ENCODE results near the gene B9D1.

B9D1 gene

DNA sequence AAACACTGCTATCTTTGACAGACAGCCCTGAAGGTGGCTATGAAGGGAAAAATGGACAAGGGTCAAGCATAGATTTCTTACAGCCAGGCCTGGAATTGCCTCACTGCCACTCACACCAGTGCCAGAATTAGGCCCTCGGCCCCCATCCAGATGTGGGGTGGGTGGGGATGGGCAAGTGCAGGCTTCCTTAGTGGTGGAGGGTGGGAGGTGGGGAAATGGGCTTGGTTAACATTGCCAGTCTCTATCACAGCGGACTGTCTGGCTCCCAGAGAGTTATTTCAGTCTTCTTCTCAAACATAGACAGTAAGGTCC lies 24.9 kb downstream of the B9D1 start:
- no peak for TF ChIP-seq GATA3 (IDR thresholded peaks at IDR 0.05; ENCODE audit: low read depth, low read length)
- TF ChIP-seq GATA2 (IDR thresholded peaks at IDR 0.05; ENCODE audit: low read depth, low read length) = no peak

DNA sequence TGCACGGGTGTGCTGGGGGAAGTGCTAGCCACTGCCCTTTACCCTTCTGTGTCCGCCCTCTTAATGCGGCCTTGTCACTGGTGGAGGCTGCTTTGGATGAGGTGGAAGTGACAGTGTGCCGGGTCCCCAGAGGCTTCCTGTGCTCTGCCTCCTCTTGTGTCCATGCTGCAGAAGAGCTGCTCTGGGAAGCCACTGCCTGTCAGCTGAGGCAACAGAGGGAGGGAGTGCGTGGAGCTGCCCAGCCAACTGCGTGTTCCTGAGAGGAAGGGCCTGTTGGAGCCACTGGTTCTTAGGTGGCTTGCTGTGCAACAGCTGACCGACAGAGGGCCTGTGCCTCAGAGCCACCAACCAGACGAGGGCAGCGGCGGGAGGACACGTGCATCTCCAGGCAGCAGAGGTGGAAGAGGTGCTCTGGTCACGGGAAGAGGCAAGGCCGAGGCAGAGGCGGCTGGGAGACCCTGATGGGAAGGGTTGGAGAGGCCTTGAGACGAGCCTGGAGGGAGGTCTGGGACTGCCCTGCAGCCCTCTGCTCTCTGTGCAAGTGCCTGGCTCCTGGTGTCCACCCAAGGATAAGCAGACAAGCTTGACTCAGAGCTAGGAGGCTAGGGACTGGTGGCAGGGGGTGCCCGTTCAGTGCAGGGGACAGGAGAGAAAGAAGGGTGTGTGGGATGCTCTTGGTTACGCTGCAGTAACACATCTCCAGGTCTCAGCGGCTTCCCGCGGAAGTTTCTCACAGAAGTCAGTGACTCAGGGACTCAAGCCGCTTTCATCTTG lies 25.4 kb downstream of the B9D1 start:
- no peak for TF ChIP-seq GATA3 (IDR thresholded peaks at IDR 0.05; ENCODE audit: low read depth, low read length)
- no peak for TF ChIP-seq GATA2 (IDR thresholded peaks at IDR 0.05; ENCODE audit: low read depth, low read length)

DNA sequence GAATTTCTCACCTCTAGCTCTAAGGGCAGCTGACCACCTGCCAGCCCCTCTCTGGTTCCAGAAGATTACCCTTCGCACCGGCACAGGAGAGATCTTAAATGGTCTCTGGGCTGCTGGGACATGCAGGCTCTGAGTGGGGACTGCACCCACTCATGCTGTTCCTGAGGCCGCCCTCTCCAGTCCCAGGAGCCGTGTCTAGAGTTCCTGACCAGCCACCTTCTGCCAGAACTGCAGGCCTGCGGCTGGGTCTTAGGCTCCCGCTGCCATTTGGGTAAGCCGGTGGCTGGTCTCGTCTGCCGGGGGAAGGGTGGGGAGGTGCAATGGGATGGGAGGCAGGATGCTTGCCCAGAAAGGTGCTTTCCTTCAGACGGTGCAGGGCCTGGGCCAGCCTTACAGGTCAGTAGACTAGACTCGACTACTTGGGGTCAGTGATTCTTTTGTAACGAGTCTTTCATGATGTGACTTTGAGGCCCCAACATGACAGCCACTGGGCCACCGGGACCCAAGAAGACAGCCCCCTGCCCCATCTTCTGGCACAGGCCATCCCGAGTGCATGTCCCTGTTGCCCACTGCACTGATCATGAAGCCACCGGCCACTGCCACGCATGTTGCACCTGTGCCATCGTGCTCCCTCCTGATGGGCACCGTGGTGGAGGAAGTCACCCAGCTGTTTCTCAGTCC lies 26.4 kb downstream of the B9D1 start:
- no peak for TF ChIP-seq GATA3 (IDR thresholded peaks at IDR 0.05; ENCODE audit: low read depth, low read length)

DNA sequence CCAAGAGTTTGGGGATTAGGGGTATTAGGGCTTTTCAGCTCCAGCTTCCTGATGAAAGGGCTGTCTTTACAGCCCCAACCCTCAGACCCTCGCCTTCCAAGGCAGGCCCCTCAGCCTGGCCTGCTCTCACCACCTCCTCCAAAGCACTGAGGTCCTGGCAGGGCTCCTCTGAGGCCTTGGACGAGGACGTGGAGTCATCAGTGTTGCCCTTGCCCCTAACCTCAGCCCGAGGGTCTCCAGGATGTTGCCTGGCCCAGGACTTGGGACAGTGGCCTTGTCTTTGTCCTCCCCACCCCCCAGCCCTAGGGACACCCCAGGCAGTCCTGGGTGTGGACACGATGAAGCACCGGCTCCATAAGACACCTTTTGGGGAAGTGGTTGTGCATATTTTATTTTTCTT lies 28.2 kb downstream of the B9D1 start:
- TF ChIP-seq GATA3 (IDR thresholded peaks at IDR 0.05; ENCODE audit: low read depth, low read length) (no peak), GATA2 (IDR thresholded peaks at IDR 0.05; ENCODE audit: low read depth, low read length) (no peak)

DNA sequence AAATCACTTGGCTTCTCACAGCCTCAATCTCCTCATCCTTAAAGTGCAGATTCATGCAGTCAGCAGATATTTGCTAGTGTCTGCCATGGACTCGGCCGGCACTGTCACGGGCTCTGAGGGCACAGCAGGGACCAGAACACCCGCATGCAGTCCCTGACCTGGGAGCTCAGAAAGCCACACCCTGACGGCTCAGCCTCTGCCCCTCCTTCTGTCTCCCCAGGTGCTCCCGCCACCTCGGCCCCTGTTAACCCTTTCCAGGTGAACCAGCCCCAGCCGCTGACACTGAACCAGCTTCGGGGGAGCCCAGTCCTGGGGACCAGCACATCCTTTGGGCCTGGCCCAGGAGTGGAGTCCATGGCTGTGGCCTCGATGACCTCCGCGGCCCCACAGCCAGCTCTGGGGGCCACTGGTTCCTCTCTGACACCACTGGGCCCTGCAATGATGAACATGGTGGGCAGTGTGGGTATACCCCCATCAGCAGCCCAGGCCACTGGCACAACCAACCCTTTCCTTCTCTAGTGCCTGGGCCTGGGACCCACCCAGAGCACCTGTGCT lies 28.7 kb downstream of the B9D1 start:
- TF ChIP-seq GATA3 (IDR thresholded peaks at IDR 0.05; ENCODE audit: low read depth, low read length) (no peak), GATA2 (IDR thresholded peaks at IDR 0.05; ENCODE audit: low read depth, low read length) (no peak)

DNA sequence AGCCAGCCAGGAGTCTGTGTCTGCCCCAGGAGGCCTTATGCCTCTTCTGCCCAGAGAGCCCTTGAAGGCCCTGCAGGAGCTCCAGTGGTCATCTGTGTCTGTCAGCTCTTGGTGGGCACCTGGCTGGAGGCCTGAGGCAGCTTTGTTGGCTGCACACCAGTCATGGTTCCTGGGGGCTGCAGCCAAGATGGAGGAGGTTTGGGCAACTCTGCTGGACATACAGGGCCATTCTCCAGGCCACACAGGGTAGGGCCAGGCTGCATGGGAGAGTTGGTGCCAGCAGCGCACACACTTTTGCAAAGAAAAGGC lies 29.4 kb downstream of the B9D1 start:
- no peak for TF ChIP-seq GATA3 (IDR thresholded peaks at IDR 0.05; ENCODE audit: low read depth, low read length)
- no peak for TF ChIP-seq GATA2 (IDR thresholded peaks at IDR 0.05; ENCODE audit: low read depth, low read length)

DNA sequence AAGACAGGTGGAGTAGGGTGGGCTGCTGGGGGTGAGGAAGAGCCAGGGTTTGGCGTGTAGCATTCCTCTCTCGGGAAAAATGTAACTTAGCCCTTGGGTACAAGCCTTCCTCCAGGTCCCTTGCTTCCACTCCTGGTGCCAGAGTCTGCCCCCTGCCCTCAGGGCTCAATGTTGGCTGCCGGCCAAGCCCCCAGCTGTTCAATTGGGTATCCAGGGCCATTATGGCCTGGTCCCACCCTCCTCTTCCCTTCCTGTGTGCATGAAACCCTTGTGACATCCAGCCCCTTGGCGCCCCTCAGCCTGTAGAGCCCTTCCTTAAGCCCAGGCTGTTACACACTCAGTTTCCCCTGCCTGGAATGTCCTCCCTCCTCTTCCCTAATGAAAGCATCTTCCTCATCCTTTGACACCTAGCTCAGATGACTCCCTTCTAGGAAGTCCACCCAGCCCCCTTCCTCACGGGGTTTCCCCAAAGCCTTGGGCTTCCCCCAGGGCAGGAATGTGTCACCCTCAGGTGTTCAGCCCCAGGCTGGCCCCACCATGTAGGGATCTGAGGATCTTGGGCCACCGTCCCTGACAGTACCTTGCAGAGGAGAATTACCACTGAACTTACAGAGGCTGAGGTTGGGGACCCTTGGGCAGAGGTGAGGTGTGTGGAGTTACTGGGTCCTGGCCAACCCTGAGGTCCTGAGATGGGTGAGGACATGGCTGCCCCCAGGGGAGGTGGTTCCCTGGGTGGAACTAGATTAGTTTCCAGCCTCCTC lies 30.0 kb downstream of the B9D1 start:
- TF ChIP-seq GATA2 (IDR thresholded peaks at IDR 0.05; ENCODE audit: low read depth, low read length) = no peak

DNA sequence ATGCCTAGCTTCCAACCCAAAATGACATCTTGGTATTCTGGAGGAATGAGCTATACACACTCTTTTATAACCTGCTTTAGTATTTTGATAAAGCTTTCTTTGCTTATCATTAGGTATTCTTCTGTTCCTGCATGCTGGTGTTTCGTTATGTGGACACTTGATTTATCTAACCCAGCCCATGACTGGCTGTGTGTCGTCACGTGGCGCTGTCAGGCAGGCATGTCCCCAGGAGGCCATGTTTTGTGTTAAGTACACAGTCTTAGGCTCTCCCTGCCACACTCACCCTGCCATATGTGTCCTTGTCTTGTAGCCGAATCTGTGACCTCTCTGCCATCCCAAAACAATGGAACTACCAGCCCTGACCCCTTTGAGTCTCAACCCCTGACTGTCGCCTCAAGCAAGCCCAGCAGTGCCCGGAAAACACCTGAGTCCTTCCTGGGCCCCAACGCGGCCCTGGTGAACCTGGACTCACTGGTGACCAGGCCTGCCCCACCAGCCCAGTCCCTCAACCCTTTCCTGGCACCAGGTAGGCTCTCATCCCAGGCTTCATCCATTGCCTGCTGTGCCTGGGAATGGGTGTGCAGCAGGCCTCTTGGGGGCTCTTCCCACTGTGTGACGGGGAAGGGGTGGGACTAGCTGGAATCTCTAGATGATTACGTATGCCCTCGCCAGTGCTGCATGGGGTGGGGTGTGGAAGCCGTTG lies 30.8 kb downstream of the B9D1 start:
- TF ChIP-seq GATA3 (IDR thresholded peaks at IDR 0.05; ENCODE audit: low read depth, low read length) (no peak), GATA2 (IDR thresholded peaks at IDR 0.05; ENCODE audit: low read depth, low read length) (no peak)

DNA sequence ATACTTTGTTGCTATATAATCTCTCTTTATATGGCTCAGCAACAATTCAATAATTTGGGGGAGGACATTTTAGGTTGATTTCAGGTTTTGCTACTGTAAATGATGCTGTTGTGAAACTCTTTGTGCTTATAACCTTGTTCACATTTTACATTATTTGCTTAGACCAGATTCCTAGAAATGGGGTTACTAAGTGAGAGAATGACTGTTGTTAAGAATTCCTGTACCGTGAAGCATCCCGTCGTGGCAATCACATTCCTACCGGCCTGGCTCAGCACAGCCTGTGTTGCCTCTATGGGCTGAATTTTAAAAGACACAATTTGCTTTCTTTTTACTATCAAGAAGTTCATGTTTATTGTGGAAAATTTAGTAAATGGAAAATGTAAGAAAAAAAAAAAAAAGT lies 31.4 kb downstream of the B9D1 start:
- no peak for TF ChIP-seq GATA2 (IDR thresholded peaks at IDR 0.05; ENCODE audit: low read depth, low read length)
- TF ChIP-seq GATA3 (IDR thresholded peaks at IDR 0.05; ENCODE audit: low read depth, low read length) = no peak

DNA sequence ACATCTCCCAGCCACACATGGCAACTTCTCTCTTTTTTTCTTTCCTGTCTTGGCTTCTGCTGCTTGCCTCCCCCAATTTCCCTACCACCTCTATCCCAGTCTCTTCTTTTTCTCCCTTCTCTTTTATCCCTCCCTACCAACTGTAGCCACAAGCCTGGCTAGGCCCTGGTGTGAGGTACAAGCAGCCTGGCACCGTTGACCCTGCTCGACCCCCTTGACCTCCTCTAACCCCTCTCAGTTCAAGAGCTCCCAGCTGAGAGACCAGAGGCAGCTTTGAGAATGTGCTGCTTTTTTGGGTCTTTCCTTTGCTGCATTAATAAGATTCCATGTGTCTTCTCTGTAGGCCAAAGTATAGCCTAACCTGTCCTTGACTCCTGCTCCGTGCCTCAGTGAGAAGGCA lies 32.3 kb downstream of the B9D1 start:
- TF ChIP-seq GATA2 (IDR thresholded peaks at IDR 0.05; ENCODE audit: low read depth, low read length) = no peak
- no peak for TF ChIP-seq GATA3 (IDR thresholded peaks at IDR 0.05; ENCODE audit: low read depth, low read length)

DNA sequence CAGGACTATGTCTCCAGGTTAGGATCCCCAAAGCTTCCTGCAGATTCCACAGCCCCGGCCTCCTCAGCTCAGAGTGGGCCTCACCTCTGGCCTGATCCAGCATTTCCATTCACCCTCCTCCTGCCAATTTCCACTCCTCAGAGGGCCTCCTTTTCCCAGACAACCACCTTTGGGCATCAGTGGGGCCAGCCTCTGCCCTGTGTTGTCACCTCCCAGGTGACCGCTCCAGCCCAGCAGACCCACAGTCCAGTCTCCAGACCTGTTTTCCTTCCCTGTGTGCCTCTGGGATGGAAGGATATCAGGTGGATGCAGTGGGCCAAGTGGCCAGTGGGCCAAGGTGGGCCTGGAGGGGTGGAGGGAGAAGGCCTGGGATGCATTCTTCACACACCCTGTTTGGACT lies 32.7 kb downstream of the B9D1 start:
- no peak for TF ChIP-seq GATA2 (IDR thresholded peaks at IDR 0.05; ENCODE audit: low read depth, low read length)
- TF ChIP-seq GATA3 (IDR thresholded peaks at IDR 0.05; ENCODE audit: low read depth, low read length) = no peak

DNA sequence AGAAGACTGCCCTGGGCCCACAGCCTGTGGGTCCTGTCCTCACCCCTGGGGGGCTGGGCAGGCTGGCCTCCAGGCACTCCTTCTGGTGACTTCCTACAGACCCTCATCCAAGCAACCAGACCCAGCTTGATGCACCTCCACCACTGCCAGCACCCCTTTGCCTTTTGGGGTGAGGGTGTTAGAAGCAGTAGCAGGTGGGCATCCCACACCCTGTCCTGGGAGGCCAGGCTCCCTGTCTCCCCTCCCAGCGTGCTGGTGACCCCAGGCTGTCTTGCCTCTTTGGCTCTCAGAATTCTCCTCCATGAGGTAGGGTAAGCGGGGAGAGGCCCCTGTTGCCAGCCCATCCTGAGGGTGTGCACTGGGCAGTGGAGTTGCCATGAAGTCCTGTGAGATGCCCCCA lies 33.4 kb downstream of the B9D1 start:
- TF ChIP-seq GATA3 (IDR thresholded peaks at IDR 0.05; ENCODE audit: low read depth, low read length) = no peak
- TF ChIP-seq GATA2 (IDR thresholded peaks at IDR 0.05; ENCODE audit: low read depth, low read length) = no peak

DNA sequence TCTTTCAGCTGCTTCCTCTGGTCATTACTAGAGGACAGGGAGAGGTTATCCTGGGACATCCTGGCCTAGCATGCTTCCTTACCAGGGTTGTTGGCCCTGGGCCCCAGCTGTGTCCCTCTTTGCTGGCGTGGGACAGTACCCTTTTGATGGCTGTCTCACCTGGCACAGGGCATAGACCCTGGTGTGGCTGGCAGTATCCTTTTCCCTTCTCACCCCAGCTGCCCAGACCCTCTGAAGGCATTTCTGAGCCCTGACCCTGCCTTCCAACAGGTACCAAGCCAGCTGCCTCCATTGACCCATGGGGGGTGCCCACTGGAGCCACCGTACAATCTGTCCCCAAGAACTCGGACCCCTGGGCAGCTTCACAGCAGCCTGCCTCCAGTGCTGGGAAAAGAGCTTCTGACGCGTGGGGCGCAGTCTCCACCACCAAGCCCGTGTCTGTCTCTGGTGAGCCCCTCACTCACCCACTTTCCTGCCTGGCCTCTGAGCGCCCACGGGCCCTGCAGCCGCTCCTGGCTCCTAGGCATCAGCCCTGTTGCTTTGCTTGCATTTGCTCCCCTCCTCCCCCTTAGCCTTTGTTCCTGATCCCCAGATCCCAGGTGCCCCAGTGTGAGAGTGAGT lies 34.0 kb downstream of the B9D1 start:
- no peak for TF ChIP-seq GATA2 (IDR thresholded peaks at IDR 0.05; ENCODE audit: low read depth, low read length)

Data from SH-SY5Y (cell line).